NCI-H345 treated with DMSO at 0.1 percent for 48 hours (cell line): ENCODE data around the gene WRAP53.
A peak's percentile ranks its signal among the peaks of the same experiment; 100 is the strongest.

Experiments used
- DNase-seq: peaks from one replicate; lab custom pipeline; 2025; ENCODE audit not compliant: unreplicated experiment; lab: John Stamatoyannopoulos, UW

Gene WRAP53

DNA sequence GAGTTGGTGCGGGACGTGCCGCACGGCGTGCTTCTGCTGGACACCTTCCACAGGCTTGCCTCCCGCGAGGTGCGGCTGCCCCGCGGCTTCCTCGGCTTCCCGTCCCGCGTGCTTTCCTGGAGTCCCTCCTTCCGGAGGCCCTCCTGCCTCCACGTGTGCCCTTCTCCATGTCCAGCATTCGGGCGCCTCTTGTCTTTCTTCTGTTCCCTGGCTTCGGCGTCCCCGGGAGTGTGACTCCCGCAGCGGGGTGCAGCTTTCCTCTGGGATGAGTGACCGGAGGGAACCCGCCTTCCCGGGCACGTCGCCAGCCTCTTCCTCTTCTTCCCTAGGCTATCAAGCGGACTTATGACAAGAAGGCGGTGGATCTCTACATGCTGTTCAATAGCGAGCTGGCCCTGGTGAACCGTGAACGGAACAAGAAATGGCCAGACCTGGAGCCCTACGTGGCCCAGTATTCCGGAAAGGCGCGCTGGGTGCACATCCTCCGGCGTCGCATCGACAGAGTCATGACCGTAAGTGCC lies 52.3 kb downstream of the WRAP53 start:
- DNase-seq = peak; percentile 17

DNA sequence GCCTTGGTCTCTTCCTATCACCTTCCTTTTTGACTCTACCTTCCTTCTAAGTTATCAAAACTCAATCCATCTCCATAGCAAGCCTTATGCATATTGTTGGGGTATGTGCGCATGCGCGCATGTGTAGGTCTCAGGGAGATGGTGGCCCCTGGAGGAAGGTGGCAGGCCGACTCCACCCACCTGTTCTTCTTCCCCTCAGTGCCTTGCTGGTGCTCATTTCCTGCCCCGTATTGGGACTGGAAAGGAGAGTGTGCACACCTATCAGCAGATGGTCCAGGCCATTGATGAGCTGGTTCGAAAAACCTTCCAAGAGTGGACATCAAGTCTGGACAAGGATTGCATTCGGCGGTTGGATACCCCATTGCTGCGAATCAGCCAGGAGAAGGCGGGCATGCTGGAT lies 54.5 kb downstream of the WRAP53 start:
- DNase-seq = no peak

DNA sequence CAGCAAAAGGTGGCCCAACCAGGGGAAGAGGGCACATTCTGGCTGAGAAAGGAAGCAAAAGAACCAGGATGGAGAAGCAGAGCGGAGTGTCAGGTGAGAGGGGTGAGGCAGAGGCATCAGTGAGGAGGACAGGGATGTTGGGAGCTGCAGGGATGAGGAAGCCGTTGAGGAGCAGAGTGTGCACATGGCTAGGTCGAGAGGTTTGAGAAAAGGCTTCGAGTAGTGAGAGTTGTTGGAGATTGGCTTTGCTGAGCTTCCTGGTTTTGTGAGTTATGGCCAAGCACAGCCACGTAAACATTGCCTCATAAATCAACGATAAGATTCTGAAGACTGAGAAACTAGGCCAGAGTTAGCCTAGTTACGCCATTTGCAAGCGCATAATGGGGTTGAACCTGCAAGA lies 56.1 kb downstream of the WRAP53 start:
- no peak for DNase-seq

DNA sequence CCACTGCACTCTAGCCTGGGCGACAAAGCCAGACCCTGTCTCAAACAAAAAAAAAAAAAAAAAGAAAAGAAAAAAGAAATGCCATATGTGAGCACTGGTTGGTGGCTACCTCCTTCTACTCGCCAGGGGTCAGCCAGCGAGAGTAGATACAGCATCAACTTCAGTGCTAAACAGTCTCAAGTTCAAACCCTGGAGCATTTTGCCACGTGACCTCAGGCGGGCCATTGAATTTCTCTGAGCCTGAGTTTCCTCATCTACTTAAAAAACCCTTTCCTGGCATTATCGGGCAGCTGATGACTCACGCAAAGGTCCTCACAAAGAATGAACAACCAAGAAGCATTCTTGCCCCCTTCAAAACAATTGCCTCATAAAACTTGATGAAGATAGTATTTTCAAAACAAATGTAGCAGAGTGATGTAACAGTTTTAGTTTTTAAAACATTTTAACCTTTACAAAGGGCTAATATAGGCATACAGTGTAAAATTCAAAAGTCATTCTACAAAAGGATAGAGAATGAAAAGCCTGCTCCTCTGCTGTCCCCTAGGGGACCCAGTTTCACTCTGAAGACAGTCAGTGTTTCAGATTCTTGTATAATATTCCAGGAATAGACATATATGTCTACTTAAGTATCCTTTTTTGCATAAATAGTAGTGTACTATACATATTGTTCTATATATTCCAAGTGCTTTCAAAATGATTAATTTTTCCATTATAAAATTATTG lies 57.6 kb downstream of the WRAP53 start:
- no peak for DNase-seq

DNA sequence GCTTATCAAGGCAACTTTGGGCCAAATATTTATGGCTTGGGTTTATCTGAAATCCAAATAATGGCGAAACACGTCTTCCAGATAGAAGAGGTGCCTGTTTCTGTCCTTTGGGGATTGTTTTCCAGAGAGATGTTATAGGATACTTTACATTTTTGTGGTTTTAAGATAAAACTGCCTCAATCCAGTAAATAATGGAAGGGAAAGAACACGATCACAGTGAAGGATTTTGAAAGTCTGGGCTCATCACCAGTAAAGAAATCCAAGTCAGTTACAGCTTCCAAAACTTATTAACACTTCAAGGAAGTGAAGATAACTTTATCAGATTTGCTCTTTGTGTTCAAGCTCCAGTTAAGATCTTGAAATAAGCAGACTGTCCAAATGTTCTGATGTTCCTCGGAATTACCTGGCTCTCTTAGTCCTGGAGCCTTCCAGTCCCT lies 59.4 kb downstream of the WRAP53 start:
- DNase-seq = no peak

DNA sequence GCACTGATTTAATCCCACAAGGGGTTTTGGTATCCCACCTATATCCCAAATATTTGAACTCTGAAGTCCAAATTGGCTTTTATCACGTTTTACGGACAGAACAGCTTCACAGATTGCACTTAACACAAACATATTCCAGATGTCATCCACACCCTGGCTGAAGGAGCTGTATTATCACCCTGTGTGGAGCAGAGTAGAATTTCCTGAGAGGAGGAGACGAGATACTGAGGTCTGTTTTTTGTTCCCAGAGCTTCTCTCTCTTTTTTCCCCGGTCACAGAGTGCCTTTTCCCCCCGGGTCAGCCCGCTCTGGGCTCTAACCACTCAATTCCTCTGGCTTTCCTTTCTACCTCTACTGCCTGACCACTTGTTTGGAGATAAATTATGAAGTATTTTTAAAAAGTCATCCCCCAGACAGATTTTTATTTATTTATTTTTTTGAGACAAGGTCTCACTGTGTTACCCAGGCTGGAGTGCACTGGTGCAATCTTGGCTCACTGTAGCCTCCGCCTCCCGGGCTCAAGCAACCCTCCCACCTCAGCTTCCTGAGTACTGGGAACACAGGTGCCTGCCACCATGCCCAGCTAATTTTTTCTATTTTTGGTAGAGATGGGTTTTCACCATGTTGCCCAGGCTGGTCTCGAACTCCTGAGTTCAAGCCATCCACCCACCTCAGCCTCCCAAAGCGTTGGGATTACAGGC lies 59.9 kb downstream of the WRAP53 start:
- DNase-seq = no peak

DNA sequence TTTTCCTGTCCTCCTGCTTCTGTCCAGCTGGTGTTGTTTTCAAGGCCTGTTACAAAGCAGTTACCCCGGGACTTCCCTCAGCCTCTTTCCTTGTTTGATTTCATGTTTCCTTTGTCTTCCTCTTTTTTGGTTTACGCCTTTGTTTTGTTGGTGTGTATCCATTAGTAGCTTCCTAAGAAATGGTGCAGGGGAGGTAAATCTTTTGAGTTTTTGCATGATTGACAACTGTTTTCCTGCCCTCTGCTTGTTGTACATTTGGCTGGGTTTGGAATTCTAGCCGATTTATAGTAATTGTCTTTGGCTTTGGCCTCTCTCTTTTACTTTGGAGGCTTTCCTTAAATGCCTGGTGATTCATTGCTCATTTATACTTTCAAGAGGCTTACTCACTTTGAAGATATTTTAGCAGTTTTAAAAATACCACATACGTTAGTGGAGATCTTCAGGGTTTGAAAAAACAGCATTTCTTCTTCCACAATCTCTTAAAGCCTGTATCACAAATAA lies 62.1 kb downstream of the WRAP53 start:
- DNase-seq = no peak
